GM12864 (cell line): ENCODE results near the gene STK38L.

Experiments
- DNase-seq: peaks from one replicate; pipeline ENCODE4 v3.0.0-alpha.2; 2011; ENCODE audit warnings: low read depth
- H3K4me3 ChIP-seq: 2 replicates; pipeline ENCODE4 v1.5.1; 2011; ENCODE audit warnings: mild to moderate bottlenecking, low read depth, low read length, control low read depth
- TF ChIP-seq, protein P1 (sequence below): IDR thresholded peaks from 2 replicates; pipeline ENCODE4 v1.5.1; 2011; ENCODE audit warnings: low read depth, mild to moderate bottlenecking, moderate library complexity, low read length, control low read depth, inconsistent platforms; ENCODE audit errors: missing control alignments

Gene STK38L

DNA sequence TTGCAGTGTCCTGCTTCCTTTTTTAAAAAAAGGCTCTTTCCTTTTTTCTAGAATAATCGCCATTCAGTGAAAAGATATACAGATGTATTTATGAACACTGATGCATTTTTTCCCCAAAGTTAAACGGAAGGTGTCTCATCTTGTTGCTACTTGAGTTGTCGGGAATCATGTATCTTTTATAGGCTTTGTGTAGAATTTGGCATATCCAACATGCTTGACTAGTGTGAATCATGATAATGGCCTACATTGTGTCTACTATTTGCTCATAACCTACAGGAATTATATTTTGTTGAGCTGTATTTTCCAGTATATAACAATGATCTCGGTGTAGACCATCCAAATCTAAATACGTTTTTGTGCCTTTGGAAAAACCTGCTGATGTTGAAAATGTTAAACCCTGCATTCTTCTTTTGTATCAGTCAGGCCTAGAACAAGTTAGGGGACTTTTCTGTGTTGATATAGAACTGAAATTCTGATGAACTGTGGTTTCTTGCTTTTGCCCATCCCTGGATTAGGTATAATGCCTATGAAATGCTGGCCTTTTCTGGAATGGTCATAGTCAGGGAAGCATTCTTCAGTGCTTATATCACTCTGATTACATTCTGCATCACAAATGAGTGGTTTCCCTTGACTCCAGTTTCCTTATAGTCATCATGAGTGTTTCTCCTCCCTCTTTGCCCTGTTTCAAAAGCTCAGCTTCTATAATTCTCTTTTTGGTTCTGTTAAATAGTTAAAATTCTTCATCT, 99.3 kb downstream of the STK38L start:
- no peak for DNase-seq
- TF ChIP-seq, protein P1, sequence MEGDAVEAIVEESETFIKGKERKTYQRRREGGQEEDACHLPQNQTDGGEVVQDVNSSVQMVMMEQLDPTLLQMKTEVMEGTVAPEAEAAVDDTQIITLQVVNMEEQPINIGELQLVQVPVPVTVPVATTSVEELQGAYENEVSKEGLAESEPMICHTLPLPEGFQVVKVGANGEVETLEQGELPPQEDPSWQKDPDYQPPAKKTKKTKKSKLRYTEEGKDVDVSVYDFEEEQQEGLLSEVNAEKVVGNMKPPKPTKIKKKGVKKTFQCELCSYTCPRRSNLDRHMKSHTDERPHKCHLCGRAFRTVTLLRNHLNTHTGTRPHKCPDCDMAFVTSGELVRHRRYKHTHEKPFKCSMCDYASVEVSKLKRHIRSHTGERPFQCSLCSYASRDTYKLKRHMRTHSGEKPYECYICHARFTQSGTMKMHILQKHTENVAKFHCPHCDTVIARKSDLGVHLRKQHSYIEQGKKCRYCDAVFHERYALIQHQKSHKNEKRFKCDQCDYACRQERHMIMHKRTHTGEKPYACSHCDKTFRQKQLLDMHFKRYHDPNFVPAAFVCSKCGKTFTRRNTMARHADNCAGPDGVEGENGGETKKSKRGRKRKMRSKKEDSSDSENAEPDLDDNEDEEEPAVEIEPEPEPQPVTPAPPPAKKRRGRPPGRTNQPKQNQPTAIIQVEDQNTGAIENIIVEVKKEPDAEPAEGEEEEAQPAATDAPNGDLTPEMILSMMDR, result no peak
- no peak overlapping the region for H3K4me3 ChIP-seq

DNA sequence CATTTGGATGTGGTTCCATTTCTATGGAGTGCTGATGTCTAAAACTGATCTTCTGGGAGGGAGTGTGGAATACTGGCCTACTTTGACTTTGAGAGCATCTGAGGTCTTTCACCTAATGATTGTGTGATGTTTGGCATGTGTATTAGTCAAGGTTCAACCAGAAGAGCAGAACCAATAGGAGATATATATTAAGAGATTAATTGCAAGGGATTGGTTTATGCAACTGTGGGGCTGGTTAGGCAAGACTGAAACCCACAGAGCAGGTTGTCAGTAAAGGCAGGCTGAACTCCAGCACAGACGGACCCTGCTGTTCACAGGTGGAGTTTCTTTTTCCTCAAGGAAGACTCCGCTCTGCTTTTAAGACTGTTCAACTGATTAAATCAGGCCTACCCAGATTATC, 100.2 kb downstream of the STK38L start:
- TF ChIP-seq, protein P1, result no peak
- no peak for DNase-seq
- no peak overlapping the region for H3K4me3 ChIP-seq

DNA sequence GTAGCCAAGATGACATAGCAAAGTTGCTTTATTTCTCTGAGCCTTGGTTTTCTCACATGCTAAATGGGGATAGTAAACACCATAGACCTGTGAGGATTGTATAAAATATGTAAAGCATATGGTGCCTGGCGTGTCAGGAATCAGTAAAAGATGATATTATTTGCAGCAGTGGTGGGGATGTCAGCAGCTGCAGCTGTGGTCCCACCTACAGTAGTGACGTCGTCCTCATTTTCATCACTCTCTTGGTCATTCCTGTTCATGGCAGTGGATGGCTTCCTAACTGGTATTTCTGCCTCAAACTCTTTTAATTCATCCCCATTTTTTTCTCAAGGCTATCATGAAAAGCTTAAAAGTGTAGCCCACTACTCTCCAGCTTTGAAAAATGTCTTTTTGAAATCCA, 100.7 kb downstream of the STK38L start:
- TF ChIP-seq, protein P1, result no peak
- DNase-seq, result no peak
- no peak overlapping the region for H3K4me3 ChIP-seq

DNA sequence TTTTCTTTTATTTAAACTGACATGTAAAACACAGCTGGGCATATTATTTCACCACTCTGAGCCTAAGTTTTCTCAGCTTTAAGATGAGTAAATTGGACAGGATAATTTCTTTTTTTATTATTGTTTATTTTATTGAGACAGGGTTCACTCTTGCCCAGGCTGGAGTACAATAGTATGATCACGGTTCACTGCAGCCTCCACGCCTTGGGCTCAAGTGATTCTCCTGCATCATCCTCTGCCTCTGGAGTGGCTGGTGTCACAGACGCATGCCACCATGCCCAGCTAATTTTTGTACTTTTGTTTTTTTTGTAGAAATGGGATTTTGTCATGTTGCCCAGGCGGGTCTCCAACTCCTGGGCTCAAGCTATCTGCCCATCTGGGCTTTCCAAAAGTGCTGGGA, 101.3 kb downstream of the STK38L start:
- no peak for DNase-seq
- H3K4me3 ChIP-seq, result no peak overlapping the region
- TF ChIP-seq, protein P1, result no peak

DNA sequence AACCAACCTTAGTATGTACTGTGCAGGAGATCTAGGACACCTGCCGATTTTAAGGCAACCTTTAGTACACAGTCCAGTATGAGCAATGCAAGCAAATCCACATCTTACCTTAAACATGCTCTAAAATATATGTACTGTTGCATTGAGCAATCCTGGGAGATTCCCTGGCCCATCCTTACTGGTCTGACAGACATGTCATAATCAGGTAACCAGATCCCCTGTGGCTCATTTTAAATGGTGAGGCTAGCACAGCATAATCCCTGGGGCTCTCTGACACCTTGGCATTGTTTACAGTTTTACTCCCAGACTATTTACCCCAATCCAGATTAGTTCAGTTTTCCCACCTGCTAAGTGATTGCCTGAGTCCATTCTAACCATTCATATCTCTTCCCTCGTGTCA, 103.7 kb downstream of the STK38L start:
- TF ChIP-seq, protein P1, result no peak
- no peak for DNase-seq
- H3K4me3 ChIP-seq, result no peak overlapping the region

DNA sequence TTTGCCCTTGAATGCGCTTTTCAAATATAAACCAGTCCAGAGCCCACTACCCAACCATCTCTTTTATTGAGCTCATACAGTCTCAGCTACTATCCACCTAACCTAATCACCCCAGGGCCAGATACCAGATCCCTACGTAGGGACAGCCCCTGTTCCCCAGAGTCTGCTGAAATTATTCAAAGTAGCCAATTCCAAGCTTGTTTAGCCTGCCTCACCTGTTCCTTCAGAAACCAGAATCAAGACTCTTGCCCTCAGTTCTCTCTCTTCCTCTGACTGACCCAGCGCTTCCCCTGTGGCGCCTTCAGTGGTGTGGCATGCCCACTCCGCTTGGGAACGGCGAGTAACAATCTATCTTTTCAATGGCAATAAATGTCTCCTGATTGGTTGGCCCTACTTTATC, 107.4 kb downstream of the STK38L start:
- TF ChIP-seq, protein P1, result no peak
- H3K4me3 ChIP-seq, result no peak overlapping the region
- no peak for DNase-seq

DNA sequence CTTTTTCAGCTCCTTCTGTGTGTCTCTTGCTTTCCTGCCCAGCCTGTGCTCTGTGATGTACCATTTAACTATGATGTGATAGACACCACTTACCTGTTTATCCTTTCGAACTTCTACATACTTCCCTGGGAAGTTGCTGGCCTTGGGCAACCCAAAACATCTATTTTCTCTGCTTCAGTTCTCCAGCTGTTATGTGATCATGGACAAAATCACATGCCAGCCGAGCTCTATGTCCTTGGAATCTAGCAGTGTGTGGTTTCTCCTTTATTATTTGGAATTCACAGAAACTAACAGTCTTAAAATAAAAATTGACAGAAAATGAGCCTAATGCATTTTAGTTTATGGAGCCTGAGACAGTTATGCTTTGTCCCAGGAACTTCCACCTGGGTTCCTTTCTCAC, 111.4 kb downstream of the STK38L start:
- DNase-seq, result no peak
- no peak overlapping the region for H3K4me3 ChIP-seq
- TF ChIP-seq, protein P1, result no peak
